Coronary artery (tissue), 2 donors: ENCODE results near the gene RNF166.

ENCODE experiments used
- DNase-seq: peaks from one replicate; pipeline ENCODE4 v3.0.0-alpha.2; 2017; ENCODE audit warnings: low spot score
- H3K27ac ChIP-seq, 2 donors: fragments of 200-600 bp; sonication (generic); one replicate each; pipeline ENCODE4 v1.5.1; 2016 to 2019
- H3K4me3 ChIP-seq: fragments of 200-600 bp; sonication (generic); 2 replicates; pipeline ENCODE4 v1.5.1; 2016; ENCODE audit warnings: mild to moderate bottlenecking, moderate library complexity
- CTCF ChIP-seq: fragments of 200-600 bp; sonication (generic); IDR thresholded peaks from one replicate; pipeline ENCODE4 v1.5.1; 2019; ENCODE audit warnings: antibody characterized with exemption

Gene RNF166

GRCh38 chr16:88727871-88728270 lies 21.7 kb upstream of the RNF166 start:
- no peak for TF ChIP-seq CTCF
- Histone ChIP-seq H3K27ac (no peak overlapping the region), H3K4me3 (no peak overlapping the region)
- DNase-seq: no peak

- no peak for TF ChIP-seq CTCF
- DNase-seq: no peak
- Histone ChIP-seq H3K4me3 (no peak overlapping the region), H3K27ac (no peak overlapping the region)
Observed at GRCh38 chr16:88726981-88727380, 20.8 kb upstream of the RNF166 start.

- DNase-seq: no peak
- TF ChIP-seq CTCF: no peak
- Histone ChIP-seq H3K4me3 (no peak overlapping the region), H3K27ac (no peak overlapping the region)
Observed at GRCh38 chr16:88726408-88726749, 20.2 kb upstream of the RNF166 start.

- Histone ChIP-seq H3K4me3 (no peak overlapping the region), H3K27ac (no peak overlapping the region)
- DNase-seq: no peak
- no peak for TF ChIP-seq CTCF
Observed at GRCh38 chr16:88725609-88726407, 19.6 kb upstream of the RNF166 start.

- no peak for TF ChIP-seq CTCF
- no peak overlapping the region for H3K27ac ChIP-seq
- DNase-seq: no peak
- H3K4me3 ChIP-seq: no peak overlapping the region
Observed at GRCh38 chr16:88724855-88725555, 18.8 kb upstream of the RNF166 start.

GRCh38 chr16:88723911-88724310 lies 17.7 kb upstream of the RNF166 start:
- DNase-seq: no peak

More at GRCh38 chr16:88723911-88724310, 17.7 kb upstream of the RNF166 start:
- Histone ChIP-seq H3K4me3 (no peak overlapping the region), H3K27ac (no peak overlapping the region)
- TF ChIP-seq CTCF: no peak
